Measurements from ENCODE around the gene PAQR8. TPM values are rescaled to one million over a fixed set of nuclear protein-coding genes. Genes with fewer than 3 reads are reported as not detected.
A peak's percentile ranks its signal among the peaks of the same experiment; 100 is the strongest.

Gene PAQR8
- total and polyA plus RNA-seq, 2 of the 13 experiments (the other 11 are each of a cell fraction or from before 2014, with no cell fraction given) = 37.7 to 50.7 TPM

GRCh38 chr6:52361945-52362442 lies at the start of gene PAQR8 (continued):
- TF ChIP-seq MYPOP (CRISPR knock-in tag; IDR thresholded peaks at IDR 0.05) (0 out of 2 replicates have a peak, but pooled peaks have one; percentile 43), ZNF567 (CRISPR knock-in tag; IDR thresholded peaks at IDR 0.05; ENCODE audit: borderline replicate concordance) (no peak), MLXIP (CRISPR knock-in tag; IDR thresholded peaks at IDR 0.05; ENCODE audit: borderline replicate concordance) (no peak), ETV5 (CRISPR knock-in tag; IDR thresholded peaks at IDR 0.05; ENCODE audit: borderline replicate concordance) (no peak), JDP2 (CRISPR knock-in tag; IDR thresholded peaks at IDR 0.05; ENCODE audit: borderline replicate concordance) (no peak), TFDP2 (CRISPR knock-in tag; IDR thresholded peaks at IDR 0.05) (peak; percentile 73), ARNTL (CRISPR knock-in tag; IDR thresholded peaks at IDR 0.05) (peak; percentile 43; the same call in 1 of the 2 replicates), ZNF598 (CRISPR knock-in tag; IDR thresholded peaks at IDR 0.05; ENCODE audit: borderline replicate concordance) (no peak), HIVEP1 (CRISPR knock-in tag; IDR thresholded peaks at IDR 0.05) (no peak), SMC3 (IDR thresholded peaks at IDR 0.05; ENCODE audit: low read length) (no peak), ZNF547 (CRISPR knock-in tag; IDR thresholded peaks at IDR 0.05) (peak; percentile 26; the same call in 1 of the 2 replicates), SAFB2 (CRISPR knock-in tag; IDR thresholded peaks at IDR 0.05; ENCODE audit: borderline replicate concordance, low read depth) (no peak; the same call in 1 of the 2 replicates), ZNF343 (CRISPR knock-in tag; IDR thresholded peaks at IDR 0.05) (peak; percentile 49; the same call in 1 of the 2 replicates), PITX1 (CRISPR knock-in tag; IDR thresholded peaks at IDR 0.05) (no peak), ZNF556 (CRISPR knock-in tag; IDR thresholded peaks at IDR 0.05; ENCODE audit: borderline replicate concordance) (peak; percentile 29; the same call in 1 of the 2 replicates), ZNF761 (CRISPR knock-in tag; conservative IDR thresholded peaks at IDR 0.05) (peak; percentile 83; the same call in 1 of the 2 replicates), AKNA (CRISPR knock-in tag; IDR thresholded peaks at IDR 0.05; ENCODE audit: borderline replicate concordance) (no peak), ZNF709 (CRISPR knock-in tag; IDR thresholded peaks at IDR 0.05) (peak; percentile 80), ZNF749 (CRISPR knock-in tag; IDR thresholded peaks at IDR 0.05; ENCODE audit: borderline replicate concordance) (no peak), ZNF713 (CRISPR knock-in tag; IDR thresholded peaks at IDR 0.05) (no peak)
